Cardiac atrium fibroblast (primary cell): Measurements from ENCODE around the gene EMP3. TPM values are rescaled to one million over a fixed set of nuclear protein-coding genes. Genes with fewer than 3 reads are reported as not detected.

ENCODE experiments used
- total RNA-seq: library from RNA; depleted of rRNA; stranded (reverse); fragments of >200 nt; gene quantifications from 2 replicates; pipeline ENCODE4 v1.2.3, GENCODE V29; 2015

EMP3 gene
- total RNA-seq = 163 and 198 TPM in 2 replicates

GRCh38 chr19:48325265-48325910 is at the start of gene EMP3:
EMP3 (plus strand) TSS chr19:48325552; CDS start chr19:48326845, 1,293 bp downstream.

GRCh38 chr19:48363810-48364597 is 38.7 kb downstream of the EMP3 start, which contains the start of the genes SYNGR4 and TMEM143:
SYNGR4 (plus strand) TSS chr19:48364367; CDS start chr19:48365843, 1,476 bp downstream.
TMEM143 (minus strand) TSS chr19:48363940; CDS start chr19:48363920, 20 bp downstream.

Other genes with a start within 250 kb of the EMP3 start
- gene PLA2G4C, start 214.7 kb upstream of the EMP3 start, total RNA-seq = 4.5 and 6.3 TPM in 2 replicates
- gene LIG1, start 155.2 kb upstream of the EMP3 start, total RNA-seq = 6.8 and 9.6 TPM in 2 replicates
- gene ZSWIM9, start 154.9 kb upstream of the EMP3 start, total RNA-seq = 0.97 and 1.8 TPM in 2 replicates
- gene CARD8, start 69.6 kb upstream of the EMP3 start, total RNA-seq = 12.3 and 19.5 TPM in 2 replicates
- gene ZNF114, start 55.5 kb upstream of the EMP3 start, total RNA-seq = 3.9 TPM in 1 of 2 replicates, not detected in the other
- gene TMEM143, start 38.4 kb downstream of the EMP3 start, total RNA-seq = 5.5 and 5.8 TPM in 2 replicates
- gene SYNGR4, start 38.8 kb downstream of the EMP3 start, total RNA-seq = not detected in 2 replicates
- 219 and 256 TPM in 2 replicates for gene KDELR1, start 66.0 kb downstream of the EMP3 start, total RNA-seq
- gene GRIN2D, start 68.1 kb downstream of the EMP3 start, total RNA-seq = 1.1 and 1.3 TPM in 2 replicates
- gene GRWD1, start 120.4 kb downstream of the EMP3 start, total RNA-seq = 41.5 and 42.6 TPM in 2 replicates
- 0.36 and 0.49 TPM in 2 replicates for gene KCNJ14, start 130.0 kb downstream of the EMP3 start, total RNA-seq
- gene CYTH2, start 143.8 kb downstream of the EMP3 start, total RNA-seq = 30.6 and 35.6 TPM in 2 replicates
- 0.49 TPM in 1 of 2 replicates, not detected in the other for gene LMTK3, start 186.3 kb downstream of the EMP3 start, total RNA-seq
- gene SULT2B1, start 226.6 kb downstream of the EMP3 start, total RNA-seq = not detected in 2 replicates